Endodermal cell (in vitro differentiated cells): ENCODE results near the gene GCK. TPM values are rescaled to one million over a fixed set of nuclear protein-coding genes. Genes with fewer than 3 reads are reported as not detected.

Experiments
- DNase-seq: peaks from one replicate; pipeline ENCODE4 v3.0.0-alpha.2; 2017
- H3K27ac ChIP-seq: 2 replicates; pipeline ENCODE4 v1.5.1; 2013; ENCODE audit warnings: mild to moderate bottlenecking, low read depth, low read length, moderate library complexity
- H3K27me3 ChIP-seq: 2 replicates; pipeline ENCODE4 v1.6.1; 2013; ENCODE audit warnings: mild to moderate bottlenecking, low read length, moderate library complexity; ENCODE audit not compliant: insufficient read depth, control insufficient read depth, poor library complexity, severe bottlenecking
- H3K36me3 ChIP-seq: 2 replicates; pipeline ENCODE4 v1.7.0; 2013; ENCODE audit warnings: mild to moderate bottlenecking, low read length, moderate library complexity; ENCODE audit not compliant: control insufficient read depth, insufficient read depth
- H3K4me1 ChIP-seq: one replicate; pipeline ENCODE4 v1.7.0; 2013; ENCODE audit warnings: low read length; ENCODE audit not compliant: control insufficient read depth, insufficient read depth
- H3K4me3 ChIP-seq: 2 replicates; pipeline ENCODE4 v1.5.1; 2013; ENCODE audit warnings: mild to moderate bottlenecking, low read length, moderate library complexity
- H3K9ac ChIP-seq: 2 replicates; pipeline ENCODE4 v1.6.1; 2013; ENCODE audit warnings: mild to moderate bottlenecking, low read length, moderate library complexity; ENCODE audit not compliant: poor library complexity, severe bottlenecking; ENCODE audit errors: extremely low read depth
- H3K9me3 ChIP-seq: 2 replicates; pipeline ENCODE4 v1.6.1; 2013; ENCODE audit warnings: mild to moderate bottlenecking, low read length, moderate library complexity; ENCODE audit not compliant: control insufficient read depth
- H3K27ac Mint-ChIP-seq: 2 replicates; pipeline ENCODE4 v1.8.0; 2020; ENCODE audit warnings: mixed read lengths
- H3K27me3 Mint-ChIP-seq: 2 replicates; pipeline ENCODE4 v1.8.0; 2021; ENCODE audit warnings: mild to moderate bottlenecking, mixed read lengths; ENCODE audit not compliant: insufficient read depth
- H3K36me3 Mint-ChIP-seq: 2 replicates; pipeline ENCODE4 v1.8.0; 2020; ENCODE audit warnings: low read depth, mixed read lengths
- H3K4me1 Mint-ChIP-seq: 2 replicates; pipeline ENCODE4 v1.8.0; 2020; ENCODE audit warnings: mixed read lengths
- H3K4me3 Mint-ChIP-seq: 2 replicates; pipeline ENCODE4 v1.8.0; 2020; ENCODE audit warnings: mild to moderate bottlenecking, moderate library complexity, mixed read lengths
- H3K9me3 Mint-ChIP-seq: 2 replicates; pipeline ENCODE4 v1.8.0; 2020; ENCODE audit warnings: mild to moderate bottlenecking, mixed read lengths
- CTCF ChIP-seq: fragments of 200-600 bp; sonication (generic); conservative IDR thresholded peaks from 2 replicates; pipeline ENCODE4 v1.5.0; 2021; ENCODE audit warnings: antibody characterized with exemption, mild to moderate bottlenecking
- WGBS, 2 experiments: methylation state at CpG; one replicate each; pipeline versions ENCODE4 v1.1.5 to v1.1.7; 2013; ENCODE audit warnings: missing lambda C conversion rate in 2 of 2, mixed read lengths in 1 of 2; ENCODE audit not compliant: insufficient coverage in 1 of 2, insufficient read length in 1 of 2; 5-methylcytosine and 5-hydroxymethylcytosine counted together
- total RNA-seq, 2 donors: library from RNA; stranded (reverse); fragmentation: NEBNext Ultra II Directional in 1 of 2; extraction: Animal tissue kit (Norgen Biotek cat#: 25700) in 1 of 2; gene quantifications; 2 replicates in 1 of 2; 3 replicates in 1 of 2; pipeline ENCODE4 v1.2.1, GENCODE V29; 2021

GCK gene
- total RNA-seq, 2 donors from 2014 or later: 0.29 to 0.48 TPM

DNA sequence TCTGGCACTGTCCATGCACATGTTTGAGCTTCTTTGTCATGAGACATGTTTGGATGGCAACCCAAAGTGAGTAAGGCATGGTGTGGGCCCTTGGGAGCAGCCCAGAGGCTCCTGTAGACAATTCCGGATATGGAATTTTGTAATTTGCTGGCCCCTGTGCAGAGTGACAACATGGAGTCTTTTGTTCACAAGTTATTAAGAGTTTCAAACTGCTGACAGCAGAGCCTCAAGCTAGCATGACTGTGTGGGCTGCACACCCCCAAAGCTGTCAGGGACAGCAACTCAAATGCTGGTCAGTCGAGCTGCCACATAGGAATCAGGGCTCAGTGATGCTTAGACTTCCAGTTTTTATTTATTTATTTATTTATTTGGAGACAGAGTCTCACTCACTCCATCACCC lies 41.1 kb downstream of the GCK start:
- WGBS, 2 experiments: 78 to 82% methylated on average over 1 to 2 of the region's 2 CpGs
- peaks cover 25% of the 10 kb centered on the region for H3K27me3 ChIP-seq
- peak overlapping the region; percentile 83 for H3K27ac ChIP-seq
- H3K4me3 ChIP-seq: no peak overlapping the region
- DNase-seq: no peak
- TF ChIP-seq CTCF: no peak
- peaks cover 35% of the 10 kb centered on the region for H3K27me3 Mint-ChIP-seq
- H3K4me1 ChIP-seq: peaks cover 11% of the 10 kb centered on the region
- H3K4me3 Mint-ChIP-seq: no peak overlapping the region
- H3K27ac Mint-ChIP-seq: no peak overlapping the region
- H3K4me1 Mint-ChIP-seq: peaks cover 15% of the 10 kb centered on the region
- H3K9ac ChIP-seq: no peak overlapping the region
- peaks cover 2% of the 10 kb centered on the region for H3K9me3 Mint-ChIP-seq
- no peaks in the 10 kb centered on the region for H3K36me3 Mint-ChIP-seq
- H3K9me3 ChIP-seq: no peaks in the 10 kb centered on the region
- no peaks in the 10 kb centered on the region for H3K36me3 ChIP-seq

GRCh38 chr7:44147026-44147991 lies 41.9 kb downstream of the GCK start:
- H3K4me1 Mint-ChIP-seq: peaks cover 15% of the 10 kb centered on the region
- peaks cover 35% of the 10 kb centered on the region for H3K27me3 Mint-ChIP-seq
- WGBS, 2 experiments: 82 to 84% methylated on average over 18 to 33 of the region's 33 CpGs
- Histone ChIP-seq H3K4me3 (no peak overlapping the region), H3K9me3 (no peaks in the 10 kb centered on the region), H3K27ac (peak overlapping the region; percentile 83), H3K9ac (no peak overlapping the region), H3K4me1 (peaks cover 11% of the 10 kb centered on the region), H3K36me3 (no peaks in the 10 kb centered on the region), H3K27me3 (peaks cover 25% of the 10 kb centered on the region)
- H3K4me3 Mint-ChIP-seq: no peak overlapping the region
- peak; percentile 64 for DNase-seq
- H3K9me3 Mint-ChIP-seq: peaks cover 2% of the 10 kb centered on the region
- no peak for TF ChIP-seq CTCF
- H3K36me3 Mint-ChIP-seq: no peaks in the 10 kb centered on the region
- no peak overlapping the region for H3K27ac Mint-ChIP-seq

- WGBS, 2 experiments: 41 to 93% methylated on average over 16 to 63 of the region's 65 CpGs
- Histone ChIP-seq H3K27ac (peak overlapping the region; percentile 82), H3K27me3 (peaks cover 25% of the 10 kb centered on the region), H3K4me1 (peaks cover 20% of the 10 kb centered on the region), H3K36me3 (no peaks in the 10 kb centered on the region), H3K9me3 (no peaks in the 10 kb centered on the region), H3K4me3 (no peak overlapping the region), H3K9ac (no peak overlapping the region)
- Mint-ChIP-seq H3K4me1 (peaks cover 17% of the 10 kb centered on the region), H3K27me3 (peaks cover 35% of the 10 kb centered on the region), H3K36me3 (no peaks in the 10 kb centered on the region), H3K4me3 (peak overlapping the region; percentile 44), H3K9me3 (peaks cover 2% of the 10 kb centered on the region), H3K27ac (no peak overlapping the region)
- peak; percentile 98 for DNase-seq
- no peak for TF ChIP-seq CTCF
Observed at GRCh38 chr7:44145969-44146911, 43.0 kb downstream of the GCK start.
